IMR-90 (cell line): ENCODE data around the gene PALLD. TPM values are rescaled to one million over a fixed set of nuclear protein-coding genes. Genes with fewer than 3 reads are reported as not detected.

ENCODE experiments used
- ATAC-seq: fragments of 200-7000 bp; cut with Tn5 transposase; 2 replicates; pipeline ENCODE4 v1.9.1; 2020; ENCODE audit warnings: low read depth, mild to moderate bottlenecking, moderate library complexity
- BruUV-seq: library from RNA; stranded (reverse); fragments of 400-500 nt; replicated peaks from 2 replicates; lab custom pipeline; 2021; lab: Mats Ljungman, UMichigan
- CTCF ChIA-PET: fragments of 300-600 bp; formaldehyde crosslinking; extraction: SDS; loops from one replicate; lab custom pipeline; 2021; ENCODE audit warnings: antibody characterized with exemption; lab: Yijun Ruan, JAX
- POLR2A ChIA-PET: fragments of 300-600 bp; sonication (Branson Sonifier 250); formaldehyde crosslinking; loops from one replicate; lab custom pipeline; 2022; ENCODE audit warnings: antibody characterized with exemption; ENCODE audit not compliant: unreplicated experiment; lab: Charles Lee
- DNase-seq: peaks from one replicate; pipeline ENCODE4 v3.0.0; 2013
- H2AFZ ChIP-seq: replicated peaks from 2 replicates; pipeline ENCODE3; 2013; ENCODE audit warnings: low read length, mild to moderate bottlenecking; ENCODE audit not compliant: poor library complexity
- H2AK5ac ChIP-seq: 2 replicates; pipeline ENCODE4 v1.6.1; 2013; ENCODE audit warnings: low read depth, low read length, inconsistent platforms
- H2AK9ac ChIP-seq: replicated peaks from 2 replicates; pipeline ENCODE3; 2013; ENCODE audit warnings: mild to moderate bottlenecking, low read depth, low read length, moderate library complexity; ENCODE audit not compliant: poor library complexity
- H2BK120ac ChIP-seq: 2 replicates; pipeline ENCODE4 v1.6.1; 2013; ENCODE audit warnings: low read depth, low read length, inconsistent platforms
- H2BK15ac ChIP-seq: 3 replicates; pipeline ENCODE4 v1.6.1; 2013; ENCODE audit warnings: low read depth, low read length, inconsistent platforms
- H2BK20ac ChIP-seq: 2 replicates; pipeline ENCODE4 v1.6.1; 2013; ENCODE audit warnings: low read depth, mild to moderate bottlenecking, inconsistent platforms, low read length, moderate library complexity
- H2BK5ac ChIP-seq: 2 replicates; pipeline ENCODE4 v1.6.1; 2013; ENCODE audit warnings: mild to moderate bottlenecking, low read depth, low read length, inconsistent platforms; ENCODE audit not compliant: poor library complexity, severe bottlenecking
- H3K14ac ChIP-seq: replicated peaks from 2 replicates; pipeline ENCODE4 v1.6.1; 2013; ENCODE audit warnings: low read depth, low read length, inconsistent platforms
- H3K18ac ChIP-seq: 2 replicates; pipeline ENCODE4 v1.6.1; 2013; ENCODE audit warnings: low read depth, low read length, control low read depth
- H3K23ac ChIP-seq: 2 replicates; pipeline ENCODE4 v1.6.1; 2013; ENCODE audit warnings: low read depth, low read length, inconsistent platforms
- H3K27ac ChIP-seq: 2 replicates; pipeline ENCODE4 v1.5.1; 2013; ENCODE audit warnings: mild to moderate bottlenecking, control low read depth, low read length; ENCODE audit not compliant: insufficient read depth
- H3K27me3 ChIP-seq: 2 replicates; pipeline ENCODE4 v1.6.1; 2013; ENCODE audit warnings: low read length; ENCODE audit not compliant: control insufficient read depth, insufficient read depth
- H3K36me3 ChIP-seq: 2 replicates; pipeline ENCODE4 v1.6.1; 2013; ENCODE audit warnings: low read length, mixed read lengths; ENCODE audit not compliant: control insufficient read depth, insufficient read depth
- H3K4ac ChIP-seq: 2 replicates; pipeline ENCODE4 v1.6.1; 2013; ENCODE audit warnings: low read depth, low read length, inconsistent platforms
- H3K4me1 ChIP-seq: 2 replicates; pipeline ENCODE4 v1.6.1; 2013; ENCODE audit warnings: low read length, mixed read lengths; ENCODE audit not compliant: control insufficient read depth, insufficient read depth
- H3K4me2 ChIP-seq: 2 replicates; pipeline ENCODE4 v1.6.1; 2013; ENCODE audit warnings: low read depth, mild to moderate bottlenecking, control low read depth, low read length, moderate library complexity
- H3K4me3 ChIP-seq: 2 replicates; pipeline ENCODE4 v1.5.1; 2013; ENCODE audit warnings: low read depth, mild to moderate bottlenecking, control low read depth, low read length, moderate library complexity; ENCODE audit not compliant: insufficient read depth
- H3K56ac ChIP-seq: 2 replicates; pipeline ENCODE4 v1.6.1; 2013; ENCODE audit warnings: low read length, inconsistent platforms; ENCODE audit not compliant: insufficient read depth; ENCODE audit errors: extremely low read depth
- H3K79me1 ChIP-seq, 2 experiments: 2 replicates each; pipeline ENCODE4 v1.6.1; 2013; ENCODE audit warnings: low read length in 2 of 2, inconsistent platforms in 1 of 2, low read depth in 1 of 2
- H3K9ac ChIP-seq: 2 replicates; pipeline ENCODE4 v1.6.1; 2013; ENCODE audit warnings: low read depth, low read length, control low read depth
- H3K9me1 ChIP-seq: 2 replicates; pipeline ENCODE4 v1.6.1; 2013; ENCODE audit warnings: low read length, inconsistent platforms; ENCODE audit not compliant: insufficient read depth
- H3K9me3 ChIP-seq: 2 replicates; pipeline ENCODE4 v1.6.1; 2013; ENCODE audit warnings: low read length; ENCODE audit not compliant: control insufficient read depth, insufficient read depth
- H4K20me1 ChIP-seq: 2 replicates; pipeline ENCODE4 v1.6.1; 2013; ENCODE audit warnings: low read length, inconsistent platforms; ENCODE audit not compliant: insufficient read depth
- H4K5ac ChIP-seq: 2 replicates; pipeline ENCODE4 v1.6.1; 2013; ENCODE audit warnings: mild to moderate bottlenecking, low read depth, low read length, control low read depth
- H4K8ac ChIP-seq, 2 experiments: 2 replicates each; pipeline ENCODE4 v1.6.1; 2013; ENCODE audit warnings: low read depth in 2 of 2, low read length in 2 of 2, control low read depth in 1 of 2, inconsistent platforms in 1 of 2
- H4K91ac ChIP-seq: 2 replicates; pipeline ENCODE4 v1.6.1; 2013; ENCODE audit warnings: low read depth, low read length, inconsistent platforms; ENCODE audit not compliant: insufficient read depth
- BHLHE40 ChIP-seq: fragments of 150-350 bp; IDR thresholded peaks from 2 replicates; pipeline ENCODE4 v1.6.1; 2016; ENCODE audit warnings: mild to moderate bottlenecking, low read depth, low read length
- CEBPB ChIP-seq: IDR thresholded peaks from 2 replicates; pipeline ENCODE4 v1.6.1; 2012; ENCODE audit warnings: low read depth, low read length, improper control_type of control experiment
- CHD1 ChIP-seq: IDR thresholded peaks from 2 replicates; pipeline ENCODE4 v1.6.1; 2012; ENCODE audit warnings: low read depth, low read length, improper control_type of control experiment
- CTCF ChIP-seq: conservative IDR thresholded peaks from 2 replicates; pipeline ENCODE4 v1.5.1; 2012; ENCODE audit warnings: mild to moderate bottlenecking, low read depth, low read length, improper control_type of control experiment
- MAZ ChIP-seq: IDR thresholded peaks from 2 replicates; pipeline ENCODE4 v1.6.1; 2012; ENCODE audit warnings: low read depth, mild to moderate bottlenecking, low read length, improper control_type of control experiment, moderate library complexity, borderline replicate concordance
- POLR2A ChIP-seq: IDR thresholded peaks from 2 replicates; pipeline ENCODE4 v1.6.1; 2012; ENCODE audit warnings: mild to moderate bottlenecking, low read depth, low read length
- RFX5 ChIP-seq: IDR thresholded peaks from 2 replicates; pipeline ENCODE4 v1.8.0; 2012; ENCODE audit warnings: low read depth, mild to moderate bottlenecking, low read length, moderate library complexity
- USF2 ChIP-seq: fragments of 150-350 bp; IDR thresholded peaks from 2 replicates; pipeline ENCODE4 v1.6.1; 2017; ENCODE audit warnings: mild to moderate bottlenecking, antibody characterized with exemption, low read length, low read depth
- WGBS, 2 experiments: methylation state at CpG; one replicate each; pipeline versions ENCODE4 v1.1.5 to v1.1.7; 2013; ENCODE audit warnings: missing lambda C conversion rate in 2 of 2; ENCODE audit not compliant: insufficient read length in 1 of 2; ENCODE audit errors: extremely low coverage in 2 of 2; 5-methylcytosine and 5-hydroxymethylcytosine counted together
- dilution Hi-C: fragments of 300-500 bp; cut with HindIII; formaldehyde crosslinking; loops from one replicate; pipeline ENCODE4 v1.14.3; 2018; ENCODE audit warnings: low sequenced_read_pairs; ENCODE audit not compliant: unreplicated experiment
- in situ Hi-C: fragments of 300-500 bp; cut with MboI; formaldehyde crosslinking; loops from 3 replicates; pipeline ENCODE4 v1.14.3; 2019; ENCODE audit warnings: low sequenced_read_pairs, inconsistent platforms, mixed read lengths
- intact Hi-C: fragments of 100-400 bp; cut with micrococcal nuclease; formaldehyde crosslinking; loops from 2 replicates; pipeline ENCODE4 v1.10.0; 2022
- polyA plus RNA-seq, 3 experiments: library from polyadenylated mRNA; depleted of rRNA; stranded (reverse); fragments of >200 nt; gene quantifications; 2 replicates each; pipeline ENCODE4 v1.2.3, GENCODE V29; 2012; ENCODE audit warnings: low replicate concordance in 1 of 3
- total RNA-seq: library from RNA; depleted of rRNA; stranded (reverse); fragments of >200 nt; gene quantifications from 2 replicates; pipeline ENCODE4 v1.2.3, GENCODE V29; 2012

Gene PALLD
- total and polyA plus RNA-seq, 2 of the 4 experiments (the other 2 are of a cell fraction), result 91.0 to 91.9 TPM

- Histone ChIP-seq H2BK120ac (no peak overlapping the region), H3K4ac (no peak overlapping the region), H3K79me1 (no peaks in the 10 kb centered on the region), H3K27me3 (no peaks in the 10 kb centered on the region), H4K91ac (no peak overlapping the region), H2AK5ac (no peak overlapping the region), H3K9ac (no peak overlapping the region), H3K4me1 (peaks cover 6% of the 10 kb centered on the region), H3K23ac (no peak overlapping the region), H2BK15ac (no peak overlapping the region), H3K27ac (no peak overlapping the region), H2BK20ac (no peak overlapping the region), H3K14ac (no peak overlapping the region), H3K56ac (no peak overlapping the region), H2AFZ (no peak overlapping the region), H3K4me3 (no peak overlapping the region), H4K20me1 (no peaks in the 10 kb centered on the region), H2BK5ac (no peak overlapping the region), H3K18ac (no peak overlapping the region), H3K9me1 (no peaks in the 10 kb centered on the region), H3K36me3 (no peaks in the 10 kb centered on the region), H3K4me2 (no peak overlapping the region), H4K8ac (no peak overlapping the region), H2AK9ac (no peak overlapping the region), H4K5ac (no peak overlapping the region), H3K9me3 (no peaks in the 10 kb centered on the region)
- intact Hi-C loops (loop anchor here (10.0 kb wide), 2 partner anchors 185 to 385 kb away; partner anchors contain the start of gene DDX60), dilution Hi-C loops (no loop called here), in situ Hi-C loops (loop anchor here (25.0 kb wide), 1 partner anchor 512 kb away; no protein-coding TSS in a partner anchor)
- ChIA-PET POLR2A (no interaction called here), CTCF (interaction anchor here (0.6 to 1.2 kb wide), 2 partner anchors 12 to 18 kb away, joined by 3 to 4 read pairs; no protein-coding TSS in a partner anchor)
- 100% methylated on average over 1 of the region's 3 CpGs; no CpG with 5 or more reads in 1 of the 2 experiments for WGBS, 2 experiments
- DNase-seq (no peak), ATAC-seq (no peak)
- TF ChIP-seq POLR2A, result no peak
- TF ChIP-seq CEBPB, result no peak
- TF ChIP-seq USF2, result no peak
- TF ChIP-seq CTCF, result no peak
- TF ChIP-seq MAZ, result no peak
- no peak for TF ChIP-seq CHD1
- TF ChIP-seq RFX5, result no peak
- TF ChIP-seq BHLHE40, result no peak
- BruUV-seq, result no TSS peak
Measured at GRCh38 chr4:168699224-168699878, 202.5 kb downstream of the PALLD start.
